ENCODE data around the gene MAP1LC3B2.

Gene MAP1LC3B2

DNA sequence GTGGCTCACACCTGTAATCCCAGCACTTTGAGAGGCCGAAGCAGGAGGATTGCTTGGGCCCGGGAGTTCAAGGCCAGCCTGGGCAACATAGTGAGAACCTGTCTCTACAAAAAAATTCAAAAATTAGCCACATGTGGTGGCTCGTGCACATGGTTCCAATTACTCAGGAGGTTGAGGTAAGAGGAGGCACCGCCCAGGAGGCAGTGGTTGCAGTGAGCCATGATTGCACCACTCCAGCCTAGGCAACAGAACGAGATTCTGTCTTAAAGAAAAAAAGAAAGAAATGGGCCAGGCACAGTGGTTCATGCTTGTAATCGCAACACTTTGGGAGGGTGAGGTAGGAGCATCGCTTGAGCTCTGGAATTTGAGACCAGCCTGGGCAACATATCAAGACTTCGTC is 33.5 kb downstream of the MAP1LC3B2 start:
- no peak overlapping the region for H3K4me3 ChIP-seq (ENCODE audit: low read length)
- no peak for DNase-seq (ENCODE audit: low read depth)
- TF ChIP-seq, protein P1, sequence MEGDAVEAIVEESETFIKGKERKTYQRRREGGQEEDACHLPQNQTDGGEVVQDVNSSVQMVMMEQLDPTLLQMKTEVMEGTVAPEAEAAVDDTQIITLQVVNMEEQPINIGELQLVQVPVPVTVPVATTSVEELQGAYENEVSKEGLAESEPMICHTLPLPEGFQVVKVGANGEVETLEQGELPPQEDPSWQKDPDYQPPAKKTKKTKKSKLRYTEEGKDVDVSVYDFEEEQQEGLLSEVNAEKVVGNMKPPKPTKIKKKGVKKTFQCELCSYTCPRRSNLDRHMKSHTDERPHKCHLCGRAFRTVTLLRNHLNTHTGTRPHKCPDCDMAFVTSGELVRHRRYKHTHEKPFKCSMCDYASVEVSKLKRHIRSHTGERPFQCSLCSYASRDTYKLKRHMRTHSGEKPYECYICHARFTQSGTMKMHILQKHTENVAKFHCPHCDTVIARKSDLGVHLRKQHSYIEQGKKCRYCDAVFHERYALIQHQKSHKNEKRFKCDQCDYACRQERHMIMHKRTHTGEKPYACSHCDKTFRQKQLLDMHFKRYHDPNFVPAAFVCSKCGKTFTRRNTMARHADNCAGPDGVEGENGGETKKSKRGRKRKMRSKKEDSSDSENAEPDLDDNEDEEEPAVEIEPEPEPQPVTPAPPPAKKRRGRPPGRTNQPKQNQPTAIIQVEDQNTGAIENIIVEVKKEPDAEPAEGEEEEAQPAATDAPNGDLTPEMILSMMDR (conservative IDR thresholded peaks at IDR 0.05; ENCODE audit: low read depth, low read length) = no peak

DNA sequence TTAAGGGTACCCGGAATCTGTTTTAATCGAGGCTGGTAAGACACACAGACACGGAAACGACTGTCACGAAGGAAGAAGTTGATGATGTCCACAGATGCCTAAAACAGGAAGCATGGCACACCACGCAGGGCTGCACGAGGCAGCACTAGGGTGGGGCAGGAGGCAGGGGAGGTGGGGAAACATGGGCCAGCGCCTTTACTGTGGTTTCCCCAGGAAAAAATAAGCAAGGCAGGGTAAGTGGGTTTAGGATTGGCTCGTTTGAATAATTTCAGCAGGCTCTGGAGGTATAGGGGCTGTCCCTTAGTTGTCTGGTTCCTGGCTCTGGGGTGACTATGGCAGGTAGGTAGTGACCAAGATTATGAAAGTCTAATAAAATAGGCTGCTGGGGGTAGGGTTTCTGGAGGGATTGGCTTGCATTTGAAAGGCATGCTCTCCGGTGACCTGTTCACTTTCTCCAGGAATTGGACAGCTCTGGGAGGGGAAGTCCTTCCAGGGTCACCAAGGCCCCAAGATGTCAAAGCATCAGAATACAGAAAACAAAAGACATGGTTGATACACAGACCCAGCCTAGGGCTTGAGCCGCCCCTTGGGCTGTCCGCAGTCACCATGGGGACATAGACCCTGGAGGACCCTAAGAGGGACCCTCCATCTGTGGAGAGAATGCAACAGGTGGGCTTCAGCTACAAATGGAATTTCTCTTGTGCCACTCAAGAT is 35.3 kb downstream of the MAP1LC3B2 start:
- DNase-seq (ENCODE audit: low read depth) = no peak
- H3K4me3 ChIP-seq (ENCODE audit: low read length) = no peak overlapping the region
- TF ChIP-seq, protein P1 (conservative IDR thresholded peaks at IDR 0.05; ENCODE audit: low read depth, low read length) = no peak

DNA sequence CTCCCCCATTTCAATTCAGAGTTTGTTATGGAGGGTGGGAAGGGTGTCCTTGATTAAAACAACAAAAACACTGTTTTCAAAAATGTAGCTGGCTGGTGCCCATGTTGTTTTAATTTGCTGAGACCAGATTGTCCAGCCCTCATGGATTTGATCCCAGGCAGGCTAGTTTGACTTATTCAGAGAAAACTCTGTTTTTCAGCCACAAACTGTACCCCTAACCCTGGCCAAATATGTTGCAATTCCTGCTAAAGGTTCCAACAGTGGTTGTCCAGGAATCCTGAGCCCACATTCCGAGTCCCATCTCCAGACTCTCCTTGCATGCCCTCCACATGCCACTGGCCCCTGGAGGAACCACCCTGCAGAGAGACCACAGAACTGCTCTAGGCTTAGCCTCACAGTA is 36.0 kb downstream of the MAP1LC3B2 start:
- TF ChIP-seq, protein P1 (conservative IDR thresholded peaks at IDR 0.05; ENCODE audit: low read depth, low read length) = no peak
- no peak for DNase-seq (ENCODE audit: low read depth)
- no peak overlapping the region for H3K4me3 ChIP-seq (ENCODE audit: low read length)

DNA sequence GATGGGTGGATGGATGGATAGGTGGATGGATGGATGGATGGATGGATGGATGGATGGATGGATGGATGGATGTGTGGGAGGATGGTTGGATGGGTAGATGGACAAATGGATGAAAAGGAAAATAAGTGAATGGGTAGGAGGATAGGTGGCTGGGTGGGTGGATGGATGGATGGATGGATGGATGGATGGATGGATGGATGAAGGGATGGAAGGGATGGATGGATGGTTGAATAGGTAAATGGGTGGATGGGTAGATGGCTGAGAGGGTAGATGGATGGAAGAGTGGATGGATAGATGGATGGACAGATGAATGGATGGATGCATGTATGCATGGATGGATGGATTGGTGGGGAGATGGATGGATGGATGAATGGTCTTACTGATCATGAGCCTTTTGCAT is 36.5 kb downstream of the MAP1LC3B2 start:
- TF ChIP-seq, protein P1 (conservative IDR thresholded peaks at IDR 0.05; ENCODE audit: low read depth, low read length) = no peak
- no peak overlapping the region for H3K4me3 ChIP-seq (ENCODE audit: low read length)
- no peak for DNase-seq (ENCODE audit: low read depth)

DNA sequence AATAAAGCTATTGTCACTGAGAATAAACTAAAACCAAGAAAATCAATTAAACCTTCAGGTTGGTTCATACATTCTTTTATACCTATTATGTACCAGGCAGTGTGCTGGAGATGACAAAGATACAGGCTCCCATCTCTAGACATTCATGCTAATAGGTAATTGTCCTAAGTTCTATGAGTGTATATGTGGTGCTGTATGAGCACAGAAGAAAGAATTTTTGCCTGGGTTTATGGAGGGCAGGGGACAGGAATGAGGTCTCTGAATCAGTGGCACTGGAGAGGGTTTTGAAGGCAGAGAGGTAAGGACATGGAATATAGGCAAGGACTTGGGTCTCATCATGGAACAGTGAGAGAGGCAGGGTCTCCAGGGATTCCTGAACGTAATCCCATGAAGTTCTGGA is 38.7 kb downstream of the MAP1LC3B2 start:
- no peak for DNase-seq (ENCODE audit: low read depth)
- TF ChIP-seq, protein P1 (conservative IDR thresholded peaks at IDR 0.05; ENCODE audit: low read depth, low read length) = no peak
- H3K4me3 ChIP-seq (ENCODE audit: low read length) = no peak overlapping the region

DNA sequence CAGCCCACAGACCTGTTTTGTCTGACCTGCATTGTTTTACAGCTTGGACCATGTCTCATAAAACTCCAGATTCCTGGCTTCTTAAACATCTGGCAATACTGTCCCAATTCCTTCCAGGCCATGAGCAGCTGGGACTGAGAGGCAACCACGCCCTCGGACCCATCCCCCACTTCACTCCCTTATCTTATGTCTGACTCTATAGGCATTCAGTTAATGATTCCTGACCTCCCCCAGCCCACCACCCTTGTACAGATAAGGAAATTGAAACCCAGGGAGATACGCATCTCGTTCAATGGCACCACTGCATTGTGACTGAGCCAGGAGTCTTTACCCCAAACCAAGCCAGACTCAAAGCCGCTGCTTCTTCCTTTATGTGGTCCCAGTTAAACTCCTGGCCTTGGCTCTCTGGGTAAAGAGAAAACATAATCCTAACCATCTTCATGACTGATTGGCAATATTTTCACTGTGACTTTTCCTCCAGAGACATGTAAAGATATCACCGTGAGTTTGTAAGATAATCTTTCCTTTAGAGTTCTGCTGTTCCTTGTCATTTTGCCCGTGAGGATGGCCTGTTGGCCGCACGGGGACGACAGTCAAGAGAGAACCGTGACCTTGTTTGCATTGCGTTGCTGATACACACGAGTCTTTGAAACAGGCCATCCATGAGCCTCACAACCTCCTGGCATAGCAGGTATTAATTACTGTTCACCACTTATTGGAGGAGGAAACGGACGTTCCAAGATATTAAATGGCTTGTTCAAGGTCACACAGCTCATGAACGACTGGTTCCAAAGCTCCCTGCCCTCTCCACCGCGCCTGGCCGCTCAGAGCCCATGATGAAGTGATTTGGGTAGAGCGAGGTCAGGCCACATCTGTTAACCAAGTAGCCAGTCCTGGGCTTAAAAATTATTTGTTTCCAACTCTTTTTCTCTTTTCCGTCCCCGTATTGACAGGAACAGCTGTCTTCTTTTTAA is 39.4 kb downstream of the MAP1LC3B2 start:
- TF ChIP-seq, protein P1 (conservative IDR thresholded peaks at IDR 0.05; ENCODE audit: low read depth, low read length) = no peak
- H3K4me3 ChIP-seq (ENCODE audit: low read length) = peak overlapping the region; percentile 45
- no peak for DNase-seq (ENCODE audit: low read depth)

Data from retinal pigment epithelial cell (primary cell).